ENCODE measurements around the gene GBX1. TPM values are rescaled to one million over a fixed set of nuclear protein-coding genes. Genes with fewer than 3 reads are reported as not detected.

The GBX1 gene
- total RNA-seq, 2 donors from 2014 or later = not detected

GRCh38 chr7:151166629-151167196, 781 bp downstream of the GBX1 start:
- Mint-ChIP-seq H3K27me3 (ENCODE audit: insufficient read depth) (peaks cover 37% of the 10 kb centered on the region), H3K4me3 (peak overlapping the region; percentile 42), H3K4me1 (peaks cover 9% of the 10 kb centered on the region), H3K36me3 (ENCODE audit: low read depth) (no peaks in the 10 kb centered on the region), H3K27ac (no peak overlapping the region), H3K9me3 (no peaks in the 10 kb centered on the region)
- Histone ChIP-seq H3K9me3 (ENCODE audit: control insufficient read depth, low read length) (no peaks in the 10 kb centered on the region), H3K4me3 (ENCODE audit: low read length) (peak overlapping the region; percentile 34), H3K36me3 (ENCODE audit: control insufficient read depth, insufficient read depth, low read length) (no peaks in the 10 kb centered on the region), H3K9ac (ENCODE audit: extremely low read depth, low read length, poor library complexity, severe bottlenecking) (no peak overlapping the region), H3K27ac (ENCODE audit: low read depth, low read length) (no peak overlapping the region), H3K27me3 (ENCODE audit: control insufficient read depth, insufficient read depth, low read length, poor library complexity, severe bottlenecking) (peaks cover 88% of the 10 kb centered on the region), H3K4me1 (ENCODE audit: control insufficient read depth, insufficient read depth, low read length) (no peaks in the 10 kb centered on the region)
- TF ChIP-seq CTCF (conservative IDR thresholded peaks at IDR 0.05) = no peak
- 7 to 19% methylated on average over 10 to 31 of the region's 31 CpGs for WGBS, 2 experiments (ENCODE audit: insufficient coverage in 1 of 2, insufficient read length in 1 of 2)
- peak; percentile 77 for DNase-seq

GRCh38 chr7:151161757-151162156, 5.7 kb downstream of the GBX1 start:
- Histone ChIP-seq H3K4me3 (ENCODE audit: low read length) (no peak overlapping the region), H3K27ac (ENCODE audit: low read depth, low read length) (no peak overlapping the region), H3K36me3 (ENCODE audit: control insufficient read depth, insufficient read depth, low read length) (no peaks in the 10 kb centered on the region), H3K9ac (ENCODE audit: extremely low read depth, low read length, poor library complexity, severe bottlenecking) (no peak overlapping the region), H3K27me3 (ENCODE audit: control insufficient read depth, insufficient read depth, low read length, poor library complexity, severe bottlenecking) (peaks cover 68% of the 10 kb centered on the region), H3K9me3 (ENCODE audit: control insufficient read depth, low read length) (no peaks in the 10 kb centered on the region), H3K4me1 (ENCODE audit: control insufficient read depth, insufficient read depth, low read length) (no peaks in the 10 kb centered on the region)
- WGBS, 2 experiments (ENCODE audit: insufficient coverage in 1 of 2, insufficient read length in 1 of 2) = 81 to 93% methylated on average over 1 of the region's 1 CpG
- no peak for DNase-seq
- no peak for TF ChIP-seq CTCF (conservative IDR thresholded peaks at IDR 0.05)
- H3K4me3 Mint-ChIP-seq = no peak overlapping the region
- H3K9me3 Mint-ChIP-seq = no peaks in the 10 kb centered on the region
- H3K27ac Mint-ChIP-seq = no peak overlapping the region
- H3K36me3 Mint-ChIP-seq (ENCODE audit: low read depth) = no peaks in the 10 kb centered on the region
- peaks cover 6% of the 10 kb centered on the region for H3K4me1 Mint-ChIP-seq
- peaks cover 12% of the 10 kb centered on the region for H3K27me3 Mint-ChIP-seq (ENCODE audit: insufficient read depth)

GRCh38 chr7:151157645-151158329, 9.7 kb downstream of the GBX1 start:
- no peaks in the 10 kb centered on the region for H3K4me1 ChIP-seq (ENCODE audit: control insufficient read depth, insufficient read depth, low read length)
- peaks cover 25% of the 10 kb centered on the region for H3K27me3 Mint-ChIP-seq (ENCODE audit: insufficient read depth)
- H3K9me3 Mint-ChIP-seq = no peaks in the 10 kb centered on the region
- H3K9ac ChIP-seq (ENCODE audit: extremely low read depth, low read length, poor library complexity, severe bottlenecking) = no peak overlapping the region
- no peak overlapping the region for H3K27ac ChIP-seq (ENCODE audit: low read depth, low read length)
- no peaks in the 10 kb centered on the region for H3K36me3 ChIP-seq (ENCODE audit: control insufficient read depth, insufficient read depth, low read length)
- H3K4me3 Mint-ChIP-seq = no peak overlapping the region
- DNase-seq = peak; percentile 42
- WGBS, 2 experiments (ENCODE audit: insufficient coverage in 1 of 2, insufficient read length in 1 of 2) = 76 to 93% methylated on average over 3 to 7 of the region's 7 CpGs
- no peaks in the 10 kb centered on the region for H3K9me3 ChIP-seq (ENCODE audit: control insufficient read depth, low read length)
- H3K36me3 Mint-ChIP-seq (ENCODE audit: low read depth) = no peaks in the 10 kb centered on the region
- peaks cover 6% of the 10 kb centered on the region for H3K4me1 Mint-ChIP-seq
- TF ChIP-seq CTCF (conservative IDR thresholded peaks at IDR 0.05) = no peak
- H3K27ac Mint-ChIP-seq = no peak overlapping the region
- H3K4me3 ChIP-seq (ENCODE audit: low read length) = no peak overlapping the region
- H3K27me3 ChIP-seq (ENCODE audit: control insufficient read depth, insufficient read depth, low read length, poor library complexity, severe bottlenecking) = peaks cover 31% of the 10 kb centered on the region

Measured in endodermal cell (in vitro differentiated cells).